ENCODE measurements around the gene ABL1. TPM values are rescaled to one million over a fixed set of nuclear protein-coding genes. Genes with fewer than 3 reads are reported as not detected.

The ABL1 gene
- total RNA-seq, 1 experiment from 2014 or later: 83.6 TPM

DNA sequence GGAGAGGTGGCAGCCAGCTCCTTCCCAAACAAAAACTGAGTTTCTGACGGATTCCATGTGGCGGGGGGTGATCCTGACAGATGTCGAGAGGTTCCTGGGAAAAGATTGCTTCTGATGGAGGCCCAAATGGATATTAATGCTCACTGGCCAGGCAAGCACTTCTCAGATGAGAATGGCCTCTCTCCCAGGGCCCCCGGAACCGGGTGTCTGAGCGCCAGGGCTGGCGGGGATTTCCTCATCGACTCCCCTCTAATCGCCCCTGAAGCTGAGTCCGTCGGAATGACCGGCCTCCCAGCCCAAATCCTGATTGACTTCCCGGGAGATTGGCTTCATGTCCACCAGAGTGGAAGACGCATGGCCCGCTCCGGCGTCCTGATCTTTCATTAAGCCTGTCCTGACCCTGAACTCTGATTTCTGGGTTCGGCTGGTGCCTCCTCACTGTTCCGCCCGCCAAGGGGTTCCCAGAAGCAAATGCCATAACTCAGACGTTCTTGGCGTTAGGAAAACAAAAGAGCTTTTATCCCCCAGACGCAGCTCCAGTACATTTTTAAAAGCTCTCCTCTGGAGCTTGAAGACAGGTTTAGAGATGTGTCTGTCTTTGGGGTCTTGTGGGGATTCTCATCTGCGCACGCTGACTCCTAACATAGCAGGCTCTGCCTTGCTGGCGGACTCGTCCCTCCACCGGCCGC is 86.4 kb downstream of the ABL1 start:
- Histone ChIP-seq H3K4ac (ENCODE audit: low read depth, low read length) (no peak overlapping the region), H3K9ac (ENCODE audit: extremely low read depth, insufficient read length, low read length) (no peak overlapping the region), H3K27ac (ENCODE audit: insufficient read length, low read depth, low read length) (no peak overlapping the region), H4K91ac (ENCODE audit: insufficient read length, low read depth, low read length) (no peak overlapping the region), H2AK5ac (ENCODE audit: insufficient read length, low read length) (no peak overlapping the region), H2BK120ac (ENCODE audit: low read depth, low read length, poor library complexity, severe bottlenecking) (no peak overlapping the region), H3K27me3 (ENCODE audit: insufficient read depth, low read length) (no peaks in the 10 kb centered on the region), H3K18ac (ENCODE audit: insufficient read length, low read depth, low read length) (no peak overlapping the region), H3T11ph (ENCODE audit: low read length) (no peak overlapping the region), H3K4me2 (ENCODE audit: insufficient read depth, insufficient read length, low read length) (no peak overlapping the region), H3K23ac (ENCODE audit: insufficient read length, low read depth, low read length) (no peak overlapping the region), H2BK20ac (ENCODE audit: low read depth, low read length, poor library complexity, severe bottlenecking) (no peak overlapping the region), H2AFZ (ENCODE audit: low read length) (no peak overlapping the region), H3K56ac (ENCODE audit: insufficient read length, low read depth, low read length) (no peak overlapping the region), H3K4me1 (ENCODE audit: insufficient read depth, low read length) (no peaks in the 10 kb centered on the region), H3K14ac (ENCODE audit: insufficient read depth, low read length) (no peak overlapping the region), H2BK15ac (ENCODE audit: low read depth, low read length) (no peak overlapping the region), H2BK5ac (ENCODE audit: insufficient read length, low read length) (no peak overlapping the region), H3K23me2 (ENCODE audit: insufficient read length, low read depth, low read length, poor library complexity, severe bottlenecking) (no peaks in the 10 kb centered on the region), H2BK12ac (ENCODE audit: insufficient read length, low read depth, low read length) (no peak overlapping the region), H3K79me1 (ENCODE audit: insufficient read depth, low read depth, low read length, poor library complexity, severe bottlenecking) (no peaks in the 10 kb centered on the region), H3K9me3 (ENCODE audit: control insufficient read depth, low read depth, low read length) (no peaks in the 10 kb centered on the region), H4K5ac (ENCODE audit: insufficient read length, low read depth, low read length) (no peak overlapping the region), H4K8ac (replicated peaks; ENCODE audit: insufficient read length, low read depth, low read length) (no peak overlapping the region), H4K20me1 (ENCODE audit: control insufficient read depth, insufficient read depth, insufficient read length) (no peaks in the 10 kb centered on the region), H3K79me2 (ENCODE audit: insufficient read depth, low read length) (no peaks in the 10 kb centered on the region)
- TF ChIP-seq, protein P1, sequence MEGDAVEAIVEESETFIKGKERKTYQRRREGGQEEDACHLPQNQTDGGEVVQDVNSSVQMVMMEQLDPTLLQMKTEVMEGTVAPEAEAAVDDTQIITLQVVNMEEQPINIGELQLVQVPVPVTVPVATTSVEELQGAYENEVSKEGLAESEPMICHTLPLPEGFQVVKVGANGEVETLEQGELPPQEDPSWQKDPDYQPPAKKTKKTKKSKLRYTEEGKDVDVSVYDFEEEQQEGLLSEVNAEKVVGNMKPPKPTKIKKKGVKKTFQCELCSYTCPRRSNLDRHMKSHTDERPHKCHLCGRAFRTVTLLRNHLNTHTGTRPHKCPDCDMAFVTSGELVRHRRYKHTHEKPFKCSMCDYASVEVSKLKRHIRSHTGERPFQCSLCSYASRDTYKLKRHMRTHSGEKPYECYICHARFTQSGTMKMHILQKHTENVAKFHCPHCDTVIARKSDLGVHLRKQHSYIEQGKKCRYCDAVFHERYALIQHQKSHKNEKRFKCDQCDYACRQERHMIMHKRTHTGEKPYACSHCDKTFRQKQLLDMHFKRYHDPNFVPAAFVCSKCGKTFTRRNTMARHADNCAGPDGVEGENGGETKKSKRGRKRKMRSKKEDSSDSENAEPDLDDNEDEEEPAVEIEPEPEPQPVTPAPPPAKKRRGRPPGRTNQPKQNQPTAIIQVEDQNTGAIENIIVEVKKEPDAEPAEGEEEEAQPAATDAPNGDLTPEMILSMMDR (conservative IDR thresholded peaks at IDR 0.05): no peak
- H3K4me1 Mint-ChIP-seq: peaks cover 8 to 37% of the 10 kb centered on the region in 2 experiments
- H3K27me3 Mint-ChIP-seq (ENCODE audit: low read depth): no peaks in the 10 kb centered on the region; the same call in 1 of the 2 replicates
- no peaks in the 10 kb centered on the region for H3K36me3 Mint-ChIP-seq (ENCODE audit: insufficient read depth in 1 of 3, low read depth in 3 of 3)
- DNase-seq: no peak
- WGBS (ENCODE audit: extremely low coverage, insufficient read length, low lambda C conversion rate): no CpG with 5 or more reads among the region's 29 CpGs
- H3K4me3 Mint-ChIP-seq: no peak overlapping the region
- H3K27ac Mint-ChIP-seq: no peak overlapping the region
- H3K9me3 Mint-ChIP-seq: no peaks in the 10 kb centered on the region
